Progenitor cell of endocrine pancreas (in vitro differentiated cells): Measurements from ENCODE around the gene OPTN. TPM values are rescaled to one million over a fixed set of nuclear protein-coding genes. Genes with fewer than 3 reads are reported as not detected.
"Not testable (repeated sequence)": the region's sequence is repeated elsewhere in the genome, so short reads cannot be mapped to it uniquely, and the experiment has no call there.

ENCODE experiments used
- DNase-seq: peaks from one replicate; pipeline ENCODE4 v3.0.0; 2021; ENCODE audit warnings: low spot score; ENCODE audit not compliant: unreplicated experiment
- H3K27ac Mint-ChIP-seq: 2 replicates; pipeline ENCODE4 v1.8.0; 2021; ENCODE audit warnings: mild to moderate bottlenecking, moderate library complexity, mixed read lengths
- H3K27me3 Mint-ChIP-seq: 2 replicates; pipeline ENCODE4 v1.8.0; 2021; ENCODE audit warnings: mixed read lengths
- H3K36me3 Mint-ChIP-seq: 2 replicates; pipeline ENCODE4 v1.8.0; 2022; ENCODE audit warnings: mixed read lengths; ENCODE audit not compliant: insufficient read depth
- H3K4me1 Mint-ChIP-seq: 2 replicates; pipeline ENCODE4 v1.8.0; 2021; ENCODE audit warnings: low read depth, mixed read lengths
- H3K4me3 Mint-ChIP-seq: 2 replicates; pipeline ENCODE4 v1.8.0; 2021; ENCODE audit warnings: low read depth, mild to moderate bottlenecking, moderate library complexity, mixed read lengths
- H3K9me3 Mint-ChIP-seq: 2 replicates; pipeline ENCODE4 v1.8.0; 2021; ENCODE audit warnings: low read depth, mixed read lengths
- total RNA-seq: library from RNA; stranded (reverse); gene quantifications from 2 replicates; pipeline ENCODE4 v1.2.1, GENCODE V29; 2021
- TF ChIP-seq, protein P1 (sequence below): fragments of 200-600 bp; sonication (generic); IDR thresholded peaks from one replicate; pipeline ENCODE4 v1.5.0; 2021; ENCODE audit warnings: antibody characterized with exemption, mild to moderate bottlenecking; ENCODE audit not compliant: unreplicated experiment

Gene OPTN
- total RNA-seq, 1 donor from 2014 or later: 6.8 TPM

- TF ChIP-seq, protein P1, sequence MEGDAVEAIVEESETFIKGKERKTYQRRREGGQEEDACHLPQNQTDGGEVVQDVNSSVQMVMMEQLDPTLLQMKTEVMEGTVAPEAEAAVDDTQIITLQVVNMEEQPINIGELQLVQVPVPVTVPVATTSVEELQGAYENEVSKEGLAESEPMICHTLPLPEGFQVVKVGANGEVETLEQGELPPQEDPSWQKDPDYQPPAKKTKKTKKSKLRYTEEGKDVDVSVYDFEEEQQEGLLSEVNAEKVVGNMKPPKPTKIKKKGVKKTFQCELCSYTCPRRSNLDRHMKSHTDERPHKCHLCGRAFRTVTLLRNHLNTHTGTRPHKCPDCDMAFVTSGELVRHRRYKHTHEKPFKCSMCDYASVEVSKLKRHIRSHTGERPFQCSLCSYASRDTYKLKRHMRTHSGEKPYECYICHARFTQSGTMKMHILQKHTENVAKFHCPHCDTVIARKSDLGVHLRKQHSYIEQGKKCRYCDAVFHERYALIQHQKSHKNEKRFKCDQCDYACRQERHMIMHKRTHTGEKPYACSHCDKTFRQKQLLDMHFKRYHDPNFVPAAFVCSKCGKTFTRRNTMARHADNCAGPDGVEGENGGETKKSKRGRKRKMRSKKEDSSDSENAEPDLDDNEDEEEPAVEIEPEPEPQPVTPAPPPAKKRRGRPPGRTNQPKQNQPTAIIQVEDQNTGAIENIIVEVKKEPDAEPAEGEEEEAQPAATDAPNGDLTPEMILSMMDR: no peak
- DNase-seq: no peak
- Mint-ChIP-seq H3K9me3 (peaks cover 3% of the 10 kb centered on the region), H3K27ac (no peak overlapping the region), H3K4me3 (no peak overlapping the region), H3K27me3 (peaks cover 3% of the 10 kb centered on the region), H3K36me3 (no peaks in the 10 kb centered on the region), H3K4me1 (no peaks in the 10 kb centered on the region)
These were observed 9.7 kb upstream of the OPTN start for GRCh38 chr10:13090289-13090688.

DNA sequence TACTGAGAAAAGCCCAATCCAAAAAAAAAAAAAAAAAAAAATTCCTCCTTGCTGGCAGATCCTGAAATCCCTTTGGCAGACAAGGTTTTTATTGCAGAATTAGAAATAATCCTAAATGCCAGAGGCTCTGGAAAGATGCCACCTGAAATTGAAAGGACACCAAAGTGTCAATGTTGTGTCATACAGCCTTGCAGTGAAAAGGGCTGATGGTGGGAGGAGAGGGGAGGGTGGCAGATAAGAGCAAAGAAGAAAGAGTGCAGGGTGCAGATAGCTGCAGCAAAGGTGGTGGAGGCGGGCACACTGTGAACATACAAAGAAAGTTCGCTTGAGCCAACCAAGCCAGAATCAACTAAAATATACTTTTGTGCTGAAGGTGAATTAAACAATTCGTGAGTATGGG, 8.2 kb upstream of the OPTN start:
- H3K27ac Mint-ChIP-seq: no peak overlapping the region
- peaks cover 3% of the 10 kb centered on the region for H3K9me3 Mint-ChIP-seq
- peaks cover 8% of the 10 kb centered on the region for H3K27me3 Mint-ChIP-seq
- TF ChIP-seq, protein P1: no peak
- no peaks in the 10 kb centered on the region for H3K4me1 Mint-ChIP-seq
- H3K4me3 Mint-ChIP-seq: no peak overlapping the region
- H3K36me3 Mint-ChIP-seq: no peaks in the 10 kb centered on the region
- DNase-seq: no peak

DNA sequence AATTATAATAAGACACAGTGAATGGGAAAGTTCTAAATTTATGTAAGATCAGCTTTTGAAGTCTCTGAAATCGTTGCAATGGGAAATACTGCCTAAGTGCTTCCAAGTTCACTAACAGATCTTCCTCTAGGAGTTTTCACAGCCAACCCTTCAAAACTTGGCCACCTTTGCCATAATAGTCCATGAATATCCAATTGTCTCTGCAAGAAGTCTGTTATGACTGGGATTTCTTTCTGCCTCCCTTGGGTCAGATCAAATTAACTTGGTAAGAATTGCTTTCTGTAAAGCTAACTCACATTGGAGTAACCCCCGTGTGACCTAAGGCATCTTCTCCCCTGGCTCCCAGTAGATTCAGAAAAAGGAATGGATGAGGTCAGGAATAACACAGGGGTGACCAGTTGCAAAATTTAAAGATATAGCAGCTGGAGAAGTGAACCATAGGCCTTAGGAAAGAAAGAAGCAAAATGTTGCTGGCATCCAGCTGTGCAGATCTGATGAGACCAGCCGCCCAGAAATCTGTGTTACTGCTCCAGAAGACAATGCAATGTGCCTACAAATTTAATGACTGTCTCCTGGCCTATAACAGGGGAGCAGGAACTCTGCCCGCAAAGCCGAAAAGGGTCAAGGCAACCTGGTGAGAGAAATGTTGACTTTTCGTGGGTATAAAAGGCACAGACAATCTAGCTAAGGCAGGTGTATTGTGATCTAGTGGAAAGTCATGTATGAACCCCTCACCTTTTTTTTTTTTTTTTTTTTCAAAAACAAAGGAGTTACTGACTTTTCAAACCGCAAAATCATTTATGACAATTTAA, 7.5 kb upstream of the OPTN start:
- H3K4me1 Mint-ChIP-seq: no peaks in the 10 kb centered on the region
- no peak overlapping the region for H3K27ac Mint-ChIP-seq
- H3K9me3 Mint-ChIP-seq: peaks cover 3% of the 10 kb centered on the region
- no peaks in the 10 kb centered on the region for H3K36me3 Mint-ChIP-seq
- DNase-seq: no peak
- TF ChIP-seq, protein P1: no peak
- H3K4me3 Mint-ChIP-seq: no peak overlapping the region
- H3K27me3 Mint-ChIP-seq: peaks cover 11% of the 10 kb centered on the region

GRCh38 chr10:13094082-13094481, 5.9 kb upstream of the OPTN start:
- H3K27ac Mint-ChIP-seq, H3K9me3 Mint-ChIP-seq, H3K4me1 Mint-ChIP-seq, H3K4me3 Mint-ChIP-seq, H3K36me3 Mint-ChIP-seq, DNase-seq: not testable (repeated sequence)
- H3K27me3 Mint-ChIP-seq: peaks cover 15% of the 10 kb centered on the region

GRCh38 chr10:13095094-13095493, 4.9 kb upstream of the OPTN start:
- no peak overlapping the region for H3K27ac Mint-ChIP-seq

More at GRCh38 chr10:13095094-13095493, 4.9 kb upstream of the OPTN start:
- TF ChIP-seq, protein P1: no peak
- Mint-ChIP-seq H3K27me3 (peaks cover 18% of the 10 kb centered on the region), H3K4me1 (peaks cover 3% of the 10 kb centered on the region), H3K4me3 (no peak overlapping the region), H3K36me3 (no peaks in the 10 kb centered on the region), H3K9me3 (peaks cover 3% of the 10 kb centered on the region)
- DNase-seq: no peak
